Karpas-422 (cell line): ENCODE data around the gene IFI27L2. TPM values are rescaled to one million over a fixed set of nuclear protein-coding genes. Genes with fewer than 3 reads are reported as not detected.

Source experiments
- DNase-seq: peaks from one replicate; pipeline ENCODE4 v3.0.0-alpha.2; 2015
- H2AFZ ChIP-seq: fragments of 200-600 bp; sonication (generic); 2 replicates; pipeline ENCODE4 v1.6.1; 2014; ENCODE audit warnings: antibody characterized with exemption, low read length, mixed read lengths
- H3K27ac ChIP-seq: fragments of 200-600 bp; sonication (generic); 2 replicates; pipeline ENCODE4 v1.5.1; 2014; ENCODE audit warnings: mild to moderate bottlenecking, low read length, moderate library complexity
- H3K27me3 ChIP-seq: fragments of 200-600 bp; sonication (generic); 2 replicates; pipeline ENCODE4 v1.6.1; 2014; ENCODE audit warnings: low read length, mixed read lengths
- H3K36me3 ChIP-seq: fragments of 200-600 bp; sonication (generic); 2 replicates; pipeline ENCODE4 v1.6.1; 2014; ENCODE audit warnings: low read length, mixed read lengths; ENCODE audit not compliant: insufficient read depth
- H3K4me1 ChIP-seq: fragments of 200-600 bp; sonication (generic); 2 replicates; pipeline ENCODE4 v1.6.1; 2014; ENCODE audit warnings: mild to moderate bottlenecking, low read length, mixed read lengths
- H3K4me2 ChIP-seq: fragments of 200-600 bp; sonication (generic); 2 replicates; pipeline ENCODE4 v1.6.1; 2014; ENCODE audit warnings: low read length, low read depth, mild to moderate bottlenecking; ENCODE audit not compliant: poor library complexity, severe bottlenecking
- H3K4me3 ChIP-seq: fragments of 200-600 bp; sonication (generic); 2 replicates; pipeline ENCODE4 v1.5.1; 2014; ENCODE audit warnings: mild to moderate bottlenecking, antibody characterized with exemption, low read length, mixed read lengths
- H3K79me2 ChIP-seq: fragments of 200-600 bp; sonication (generic); 2 replicates; pipeline ENCODE4 v1.6.1; 2014; ENCODE audit warnings: mild to moderate bottlenecking, low read length, mixed read lengths
- H3K9ac ChIP-seq: fragments of 200-600 bp; sonication (generic); 2 replicates; pipeline ENCODE4 v1.6.0; 2014; ENCODE audit warnings: low read length
- H3K9me2 ChIP-seq: fragments of 200-600 bp; sonication (generic), shearing (Covaris generic); replicated peaks from 2 replicates; pipeline ENCODE4 v1.6.0; 2014; ENCODE audit warnings: mild to moderate bottlenecking, low read length, moderate library complexity; ENCODE audit not compliant: insufficient read depth
- H3K9me3 ChIP-seq: fragments of 300-700, 200-600 bp; sonication (generic); 2 replicates; pipeline ENCODE4 v1.6.1; 2014; ENCODE audit warnings: low read length, mixed read lengths
- H4K20me1 ChIP-seq: fragments of 200-600 bp; sonication (generic); 2 replicates; pipeline ENCODE4 v1.6.1; 2014; ENCODE audit warnings: mild to moderate bottlenecking, antibody characterized with exemption, low read length, low read depth; ENCODE audit not compliant: insufficient read depth
- total RNA-seq: library from RNA; depleted of rRNA; stranded (reverse); fragments of >200 nt; shearing (Covaris generic); gene quantifications from 2 replicates; pipeline ENCODE4 v1.2.3, GENCODE V29; 2014; ENCODE audit warnings: low replicate concordance; rRNA removed

The IFI27L2 gene
- total RNA-seq, 1 experiment from 2014 or later: 118 TPM

DNA sequence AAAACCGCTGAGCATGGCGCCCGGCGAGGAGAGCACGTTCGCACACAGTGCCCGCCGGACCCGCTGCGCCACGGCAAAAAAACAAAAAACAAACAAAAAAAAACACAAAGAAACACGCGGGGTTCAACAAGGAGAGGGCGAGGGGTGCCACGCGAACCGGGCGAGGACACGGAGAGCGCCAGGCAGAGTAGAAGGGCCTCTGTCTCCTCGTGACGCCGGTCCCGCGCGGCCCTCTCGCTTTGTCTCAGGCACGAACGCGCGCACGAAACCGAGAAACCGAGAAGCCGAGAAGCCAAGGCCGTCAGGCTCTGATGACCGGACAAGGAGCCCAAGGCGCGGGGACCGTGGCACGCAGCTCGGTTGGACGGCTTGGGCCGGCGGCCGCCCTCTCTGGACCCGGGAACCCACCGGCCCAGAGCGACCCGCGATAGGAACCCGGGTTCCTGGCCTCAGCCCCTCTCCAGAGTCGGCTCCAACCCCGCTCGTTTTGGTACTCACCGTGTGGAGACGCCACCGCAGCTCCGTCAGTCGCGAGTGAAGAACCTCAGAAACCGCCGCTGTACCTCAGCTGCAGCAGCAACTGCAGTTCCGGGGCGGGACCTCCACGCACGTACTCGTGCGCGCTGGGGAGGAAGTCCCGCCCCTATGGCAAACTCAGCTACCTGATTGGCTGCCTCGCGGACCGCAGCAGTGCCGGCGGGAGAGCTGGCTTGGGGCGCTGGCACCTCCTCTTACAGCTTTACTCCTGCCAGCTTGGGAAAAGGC, 48.6 kb downstream of the IFI27L2 start, which contains the start of the genes DDX24 and IFI27L1:
Gene DDX24 (minus strand): TSS at position 582 of the 765 bp plus-strand sequence. CDS start 1,460 bp downstream, outside the sequence.
Gene IFI27L1 (plus strand): TSS at position 690 of the 765 bp plus-strand sequence. CDS start 15,628 bp downstream, outside the sequence.
- peak within 1 kb of the TSS; percentile 90 for H3K4me3 ChIP-seq
- H3K9me3 ChIP-seq: peaks cover 9% of the 10 kb centered on the region
- peak; percentile 99 for DNase-seq
- H3K27me3 ChIP-seq: no peaks in the 10 kb centered on the region
- peaks cover 55% of the 10 kb centered on the region for H3K79me2 ChIP-seq
- peaks cover 40% of the 10 kb centered on the region for H3K36me3 ChIP-seq
- H3K4me1 ChIP-seq: peaks cover 21% of the 10 kb centered on the region
- H3K27ac ChIP-seq: peak within 1 kb of the TSS; percentile 55
- H3K4me2 ChIP-seq: peak within 1 kb of the TSS; percentile 94
- no peaks in the 10 kb centered on the region for H3K9me2 ChIP-seq
- no peaks in the 10 kb centered on the region; the same call in 1 of the 2 replicates for H4K20me1 ChIP-seq
- peak within 1 kb of the TSS; percentile 88 for H3K9ac ChIP-seq
- peak within 1 kb of the TSS; percentile 88 for H2AFZ ChIP-seq

DNA sequence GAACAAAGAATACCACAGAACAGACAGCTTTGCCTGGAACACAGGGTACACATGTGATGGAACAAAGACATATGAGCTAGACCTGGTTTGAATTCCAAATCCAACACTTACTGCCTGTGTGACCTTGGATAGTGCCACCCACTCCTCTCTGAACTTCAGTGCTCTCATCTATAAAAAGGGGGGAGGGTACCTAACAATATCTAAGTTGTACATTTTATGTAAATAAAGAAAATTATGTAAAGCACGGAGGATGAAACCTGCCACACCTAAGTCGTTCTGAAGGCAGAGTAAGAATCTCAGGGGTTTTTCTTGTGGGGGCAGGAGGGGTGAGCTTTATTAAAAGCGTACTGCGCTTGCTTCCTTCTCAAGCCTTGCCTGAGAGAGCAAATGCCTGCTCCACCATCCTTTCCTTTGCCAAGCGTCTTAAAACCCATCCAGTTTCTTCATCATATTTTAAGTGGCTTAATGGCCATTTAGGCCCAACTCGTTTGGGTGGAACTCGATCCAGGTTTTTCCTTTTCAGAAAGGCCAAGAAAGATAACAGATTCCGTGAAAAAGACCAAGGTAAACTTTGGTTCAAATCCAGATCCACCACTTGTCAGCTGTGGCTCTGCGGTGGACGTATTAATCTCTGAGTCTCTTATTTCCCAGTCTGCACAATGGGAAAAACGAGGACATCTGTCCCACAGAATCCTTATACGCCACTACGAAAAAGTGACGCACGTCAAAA, 49.3 kb downstream of the IFI27L2 start:
- Histone ChIP-seq H3K27me3 (no peaks in the 10 kb centered on the region), H3K9ac (peak overlapping the region; percentile 88), H4K20me1 (no peaks in the 10 kb centered on the region; the same call in 1 of the 2 replicates), H3K4me1 (peaks cover 21% of the 10 kb centered on the region), H3K9me3 (peaks cover 11% of the 10 kb centered on the region), H3K27ac (peak overlapping the region; percentile 55), H2AFZ (peak overlapping the region; percentile 30; the same call in 1 of the 2 replicates), H3K4me2 (peak overlapping the region; percentile 94), H3K79me2 (peaks cover 62% of the 10 kb centered on the region), H3K9me2 (no peaks in the 10 kb centered on the region), H3K4me3 (peak overlapping the region; percentile 90), H3K36me3 (peaks cover 46% of the 10 kb centered on the region)
- peak; percentile 65 for DNase-seq

DNA sequence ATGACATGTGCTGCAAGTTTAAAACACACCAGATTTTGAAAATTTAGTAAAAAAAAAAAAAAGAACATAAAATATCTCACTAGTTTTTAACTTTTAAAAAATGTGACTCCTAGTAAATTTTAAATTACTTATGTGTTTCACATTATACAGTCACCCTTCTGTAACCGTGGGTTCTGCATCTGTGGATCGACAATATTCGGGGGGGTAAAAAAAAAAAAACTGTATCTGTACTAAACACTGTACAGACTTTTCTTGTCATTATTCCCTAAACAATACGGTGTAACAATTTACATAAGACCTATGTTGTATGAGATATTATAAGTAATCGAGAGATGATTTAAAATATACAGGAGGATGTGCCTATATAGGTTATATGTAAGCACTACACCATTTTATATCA, 51.6 kb downstream of the IFI27L2 start:
- Histone ChIP-seq H3K36me3 (peaks cover 62% of the 10 kb centered on the region), H3K9me2 (no peaks in the 10 kb centered on the region), H3K4me1 (peaks cover 21% of the 10 kb centered on the region), H3K4me3 (no peak overlapping the region), H3K9me3 (peaks cover 23% of the 10 kb centered on the region), H4K20me1 (no peaks in the 10 kb centered on the region; the same call in 1 of the 2 replicates), H2AFZ (no peak overlapping the region), H3K4me2 (no peak overlapping the region), H3K79me2 (peaks cover 85% of the 10 kb centered on the region), H3K27ac (no peak overlapping the region), H3K9ac (no peak overlapping the region), H3K27me3 (no peaks in the 10 kb centered on the region)
- DNase-seq: no peak

Other genes starting within 250 kb of the IFI27L2 start
- gene FAM181A, start 202.3 kb downstream of the IFI27L2 start, total RNA-seq: not detected in 2 replicates
- gene ASB2, start 153.0 kb downstream of the IFI27L2 start, total RNA-seq: 0.69 and 2.3 TPM in 2 replicates
- gene CCDC197, start 132.3 kb downstream of the IFI27L2 start, total RNA-seq: not detected in 2 replicates
- gene OTUB2, start 103.3 kb downstream of the IFI27L2 start, total RNA-seq: not detected in 2 replicates
- 217 and 248 TPM in 2 replicates for gene DDX24, start 48.4 kb downstream of the IFI27L2 start, total RNA-seq
- 7.8 and 17.6 TPM in 2 replicates for gene IFI27L1, start 48.3 kb downstream of the IFI27L2 start, total RNA-seq
- 0.48 and 1.1 TPM in 2 replicates for gene IFI27, start 18.9 kb downstream of the IFI27L2 start, total RNA-seq
- gene PPP4R4, start 44.7 kb upstream of the IFI27L2 start, total RNA-seq: 0.75 and 0.79 TPM in 2 replicates
- not detected in 2 replicates for gene SERPINA10, start 163.7 kb upstream of the IFI27L2 start, total RNA-seq
- not detected in 2 replicates for gene SERPINA6, start 193.7 kb upstream of the IFI27L2 start, total RNA-seq
- not detected in 2 replicates for gene SERPINA2, start 237.1 kb upstream of the IFI27L2 start, total RNA-seq